Islet of Langerhans (tissue), 1 donor: ENCODE measurements around the gene IPO5.

Experiments
- FAIRE-seq: peaks from one replicate; lab custom pipeline; 2011; peaks lifted over from hg19 to GRCh38; lab: Jason Lieb, UNC

The IPO5 gene

DNA sequence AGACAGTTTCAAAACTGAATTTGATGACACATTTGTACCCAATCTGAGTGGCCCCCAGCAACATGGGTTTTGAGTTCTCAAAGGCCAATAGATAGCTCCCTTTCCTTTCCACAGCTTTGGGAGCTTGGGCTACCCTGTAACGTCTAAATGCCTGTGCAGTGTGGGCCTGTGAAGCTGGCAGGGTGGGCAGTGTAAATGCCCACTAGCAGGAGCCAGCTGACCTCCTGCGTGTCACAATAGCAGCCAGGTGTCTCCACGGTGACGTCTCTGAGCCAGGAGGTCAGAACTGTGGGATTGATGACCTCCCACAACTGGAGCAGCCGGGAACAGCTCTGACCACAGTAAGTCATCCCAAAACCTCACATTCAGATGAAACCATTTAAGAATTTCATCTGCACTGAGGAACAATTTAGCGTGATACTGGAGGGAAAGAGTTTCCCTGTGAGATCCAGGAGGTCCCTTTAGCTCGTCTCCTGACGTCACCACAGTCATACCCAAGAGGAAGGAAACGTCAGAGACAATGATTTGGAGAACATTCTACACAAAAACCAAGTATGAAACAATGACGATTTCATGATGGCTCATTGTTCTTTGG, at the start of gene IPO5:
Gene IPO5 (plus strand): TSS at position 300 of the 595 bp plus-strand sequence. CDS start 23,022 bp downstream, outside the sequence.
- FAIRE-seq = no peak

DNA sequence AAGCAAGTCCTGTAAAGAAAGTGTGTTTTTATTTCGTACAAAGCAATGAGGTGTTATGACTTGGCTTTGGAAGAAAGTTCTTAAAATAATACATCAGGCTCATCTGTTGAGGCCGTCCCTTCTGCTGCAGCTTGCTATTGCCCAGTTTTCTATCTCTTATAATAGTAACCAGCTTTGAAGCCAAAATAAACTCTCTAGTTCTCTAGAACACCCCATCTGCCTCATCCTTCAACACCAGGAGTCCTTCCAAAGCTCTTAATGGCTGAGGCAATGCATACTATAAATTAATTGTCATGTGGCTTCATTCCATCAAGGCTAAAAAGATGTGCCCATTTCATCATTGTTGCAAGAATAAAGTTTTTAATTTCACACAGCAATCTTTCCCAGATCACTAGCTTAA, 49.4 kb upstream of the IPO5 start:
- FAIRE-seq = no peak

DNA sequence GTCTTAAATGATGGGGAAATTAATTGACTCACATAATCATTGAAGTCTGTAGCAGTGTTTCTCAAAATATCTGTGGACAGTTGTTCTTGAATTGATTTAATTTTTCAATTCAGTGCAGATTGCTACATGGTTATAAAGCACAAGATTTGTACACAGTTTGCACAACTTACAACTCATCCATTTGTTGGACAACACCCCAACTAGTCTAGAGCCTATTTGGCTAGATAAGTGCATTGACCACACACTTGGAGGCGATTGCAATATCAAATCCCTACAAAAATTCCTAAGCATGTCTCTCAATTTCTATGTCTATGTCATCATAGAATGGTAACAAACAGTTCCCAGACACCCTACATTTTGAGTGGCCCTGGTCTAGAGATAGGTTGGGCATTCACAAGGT, 48.0 kb upstream of the IPO5 start:
- FAIRE-seq = no peak

- FAIRE-seq = no peak
Measured at GRCh38 chr13:97911311-97912138, 42.0 kb upstream of the IPO5 start.

DNA sequence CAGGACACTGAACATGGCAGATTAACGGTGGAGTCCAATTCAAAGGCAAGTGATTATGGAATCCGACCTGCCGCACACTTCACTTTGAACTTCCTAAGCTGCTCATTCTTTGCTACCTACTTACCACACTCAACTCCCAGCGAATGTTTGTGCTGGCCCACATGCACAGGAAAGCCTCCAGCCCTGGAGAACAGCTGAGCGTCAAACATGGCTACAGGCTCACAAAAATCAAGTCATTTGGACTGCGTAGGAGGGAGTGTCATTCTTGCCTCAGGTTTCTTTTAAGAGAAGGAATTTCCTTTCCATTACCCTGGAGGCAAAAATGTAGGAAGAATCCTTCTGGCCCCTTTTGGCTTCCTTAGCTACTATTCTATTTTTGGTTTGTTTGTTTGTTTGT, 41.3 kb upstream of the IPO5 start:
- no peak for FAIRE-seq

- no peak for FAIRE-seq
Measured at GRCh38 chr13:97913206-97913605, 40.3 kb upstream of the IPO5 start.

GRCh38 chr13:97914540-97914939, 38.9 kb upstream of the IPO5 start:
- FAIRE-seq = no peak

DNA sequence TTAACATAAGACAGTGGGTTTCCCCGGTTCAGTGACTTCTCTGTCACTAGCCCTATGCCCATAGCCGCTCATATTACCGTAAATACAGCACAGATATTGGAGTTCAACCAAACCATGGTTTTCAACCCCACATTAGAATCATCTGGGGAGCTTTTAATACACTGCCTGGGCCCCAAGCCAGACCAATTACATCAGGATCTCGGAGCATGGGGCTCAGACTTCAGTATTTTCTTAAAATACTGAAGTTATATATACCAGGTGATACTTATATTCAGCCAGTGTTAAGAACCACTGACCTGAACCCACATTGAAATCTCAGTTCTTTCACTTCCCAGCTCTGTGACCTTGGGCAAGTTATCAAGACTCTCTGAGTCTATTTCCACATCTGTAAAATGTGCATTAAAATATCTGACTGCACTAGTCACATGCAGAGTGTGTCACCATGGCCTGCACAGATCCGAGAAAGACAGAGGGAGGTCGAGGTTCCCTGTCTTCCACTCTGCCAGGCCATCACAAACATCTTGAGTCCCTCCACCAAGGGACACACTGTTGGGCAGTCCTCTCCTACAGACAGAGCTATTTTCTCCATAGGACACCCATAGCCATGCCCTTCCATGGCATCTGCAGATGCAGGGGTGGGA, 32.2 kb upstream of the IPO5 start:
- FAIRE-seq = no peak

GRCh38 chr13:97928301-97928700, 25.2 kb upstream of the IPO5 start:
- FAIRE-seq = no peak

DNA sequence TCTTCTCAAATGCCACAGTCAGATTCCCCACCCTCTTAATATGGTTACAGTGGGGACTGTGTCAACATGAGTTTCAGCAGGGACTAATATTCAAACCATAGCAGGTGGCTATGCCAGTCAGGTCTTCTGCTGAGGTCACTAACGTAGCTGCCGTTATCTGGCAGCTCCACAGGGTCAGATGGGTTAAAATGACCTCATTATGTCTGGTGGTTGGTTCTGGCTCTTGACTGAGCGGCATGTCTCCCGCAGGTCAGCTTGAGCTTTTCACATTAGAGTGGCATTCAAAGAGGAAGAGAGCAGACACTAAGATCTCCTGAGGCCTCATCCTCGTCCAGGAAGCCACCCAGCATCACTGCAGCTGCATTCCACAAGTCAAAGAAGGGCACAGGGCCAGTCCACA, 21.4 kb upstream of the IPO5 start:
- FAIRE-seq = no peak

DNA sequence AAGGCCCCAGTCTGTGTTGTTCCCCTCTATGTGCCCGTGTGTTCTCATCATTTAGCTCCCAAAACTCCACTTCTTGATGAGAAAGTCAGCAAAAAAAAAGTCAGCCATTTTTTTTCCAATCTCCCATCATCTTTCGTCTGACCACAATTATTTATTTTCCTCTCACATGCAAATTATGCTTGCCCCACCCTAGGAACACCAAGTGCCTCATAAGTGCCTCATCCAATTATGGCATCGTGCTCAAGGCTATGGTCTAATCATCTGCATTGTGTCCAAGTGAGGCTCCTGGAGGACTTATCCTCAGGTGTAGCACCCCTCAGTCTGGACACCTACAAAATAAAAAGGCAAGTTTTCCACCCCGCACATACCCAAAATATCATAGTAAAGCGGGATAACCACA, 20.8 kb upstream of the IPO5 start:
- no peak for FAIRE-seq

- no peak for FAIRE-seq
Measured at GRCh38 chr13:97933776-97934175, 19.7 kb upstream of the IPO5 start.

DNA sequence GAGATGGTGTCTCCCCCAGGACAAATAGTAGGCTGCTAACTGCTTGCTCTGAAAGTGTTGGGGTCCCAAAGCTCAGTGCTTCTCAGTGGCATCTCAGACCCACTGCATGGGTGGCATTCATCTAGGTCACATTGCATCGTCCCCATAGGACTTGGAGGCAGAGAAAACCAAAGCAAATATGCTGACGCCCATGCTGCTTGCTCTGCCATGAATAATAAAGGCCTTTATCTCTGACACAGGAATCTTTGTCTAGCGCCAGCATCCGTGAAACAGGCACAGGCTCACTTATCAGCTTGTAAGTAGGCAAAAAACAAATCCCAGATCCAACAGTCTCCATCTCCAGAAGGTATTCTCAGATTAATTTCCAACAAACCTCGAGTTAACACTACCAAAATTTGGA, 18.9 kb upstream of the IPO5 start:
- peak; percentile 24 for FAIRE-seq

DNA sequence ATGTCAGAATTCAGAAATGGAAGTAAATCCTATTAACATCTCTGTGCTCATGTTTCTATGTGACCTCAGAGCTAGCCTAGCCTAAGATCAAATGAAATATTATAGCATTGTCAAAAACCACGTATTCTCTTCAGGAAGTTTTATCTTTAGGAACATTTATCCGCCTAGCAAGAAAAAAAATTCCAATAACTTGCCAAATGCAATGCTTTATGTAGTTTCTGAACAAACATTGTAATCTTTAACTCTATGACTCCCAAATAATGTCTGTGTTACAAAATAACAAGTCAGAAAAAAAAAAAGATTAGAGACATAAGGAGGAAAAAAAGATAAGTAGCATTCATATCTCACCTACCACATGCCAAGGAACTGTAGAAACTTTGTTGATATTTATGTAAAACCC, 18.4 kb upstream of the IPO5 start:
- no peak for FAIRE-seq

DNA sequence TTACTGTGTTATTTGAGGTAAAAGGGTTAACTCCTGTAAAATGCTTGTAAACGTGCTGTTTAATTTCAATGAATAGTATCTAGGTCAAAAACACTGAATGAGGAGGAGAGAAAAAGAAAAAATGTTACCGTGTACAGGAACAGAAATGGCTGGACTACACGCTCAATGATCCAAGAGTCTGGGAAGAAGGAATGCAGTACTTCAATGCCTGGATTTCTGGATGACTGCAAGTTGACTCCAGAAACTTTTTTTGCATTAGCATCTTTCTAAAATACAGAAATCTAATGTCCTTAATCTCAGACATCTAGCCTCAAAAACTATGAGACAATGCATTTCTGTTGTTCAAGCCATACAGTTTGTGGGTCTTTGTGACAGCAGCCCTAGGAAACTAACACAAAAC, 17.4 kb upstream of the IPO5 start:
- no peak for FAIRE-seq

DNA sequence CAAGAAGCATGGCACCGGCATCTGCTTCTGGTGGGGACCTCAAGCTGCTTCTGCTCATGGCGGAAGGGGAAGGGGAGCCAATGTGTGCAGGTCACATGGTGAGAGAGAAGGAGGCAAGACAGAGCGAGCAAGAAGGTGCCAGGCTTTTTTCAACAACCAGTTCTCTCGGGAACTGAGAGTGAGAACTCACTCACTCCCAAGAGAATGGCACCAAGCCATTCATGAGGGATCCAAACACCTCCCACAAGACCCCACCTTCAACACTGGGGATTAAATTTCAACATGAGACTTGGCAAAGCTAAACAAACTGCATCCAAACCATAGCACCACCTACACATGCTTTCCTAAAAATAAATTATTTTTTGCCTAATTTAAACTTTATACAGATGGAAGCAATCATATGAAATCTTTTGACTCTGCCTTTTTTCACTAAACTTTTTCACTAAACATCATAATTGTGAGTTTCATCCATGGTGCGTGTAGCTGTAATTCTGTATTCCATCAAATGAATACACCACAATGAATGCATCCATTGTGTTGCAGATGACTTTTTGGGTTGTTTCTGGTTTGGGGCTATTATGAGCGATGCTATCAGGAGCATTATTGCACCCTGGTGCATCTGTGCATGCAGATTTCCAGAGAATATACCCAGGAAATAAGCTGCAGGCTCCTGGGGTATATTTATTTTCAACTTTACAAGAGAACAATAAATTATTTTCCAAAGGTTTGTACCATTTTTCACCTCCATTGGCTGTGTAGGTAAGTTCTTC, 14.6 kb upstream of the IPO5 start:
- no peak for FAIRE-seq

GRCh38 chr13:97944396-97945029, 9.0 kb upstream of the IPO5 start:
- no peak for FAIRE-seq

DNA sequence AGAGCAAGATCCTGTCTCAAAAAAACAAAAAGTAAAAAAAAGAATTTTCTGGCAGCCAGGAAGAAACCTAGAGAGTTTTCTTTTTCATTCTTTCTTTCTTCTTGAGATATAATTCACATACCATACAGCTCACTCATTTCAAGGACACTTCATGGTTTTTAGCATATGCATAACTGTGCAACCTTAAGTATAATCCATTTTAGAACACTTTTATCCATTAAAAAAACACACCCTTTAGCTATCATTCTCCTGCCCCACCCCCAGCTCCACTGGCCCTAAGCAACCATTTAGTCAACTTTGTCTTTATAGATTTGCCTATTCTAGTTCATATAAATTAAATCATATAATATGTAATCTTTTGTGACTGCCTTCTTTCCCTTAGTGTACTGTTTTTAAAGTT, 8.1 kb upstream of the IPO5 start:
- FAIRE-seq = no peak

GRCh38 chr13:97945792-97946419, 7.6 kb upstream of the IPO5 start:
- no peak for FAIRE-seq

- FAIRE-seq = no peak
Measured at GRCh38 chr13:97946951-97947588, 6.4 kb upstream of the IPO5 start.

GRCh38 chr13:97948041-97948440, 5.4 kb upstream of the IPO5 start:
- FAIRE-seq = no peak
